IMR-90 (cell line): ENCODE measurements around the gene EFEMP2. TPM values are rescaled to one million over a fixed set of nuclear protein-coding genes. Genes with fewer than 3 reads are reported as not detected.

Source experiments
- ATAC-seq: fragments of 200-7000 bp; cut with Tn5 transposase; 2 replicates; pipeline ENCODE4 v1.9.1; 2020; ENCODE audit warnings: low read depth, mild to moderate bottlenecking, moderate library complexity
- BruUV-seq: library from RNA; stranded (reverse); fragments of 400-500 nt; replicated peaks from 2 replicates; lab custom pipeline; 2021; lab: Mats Ljungman, UMichigan
- CTCF ChIA-PET: fragments of 300-600 bp; formaldehyde crosslinking; extraction: SDS; loops from one replicate; lab custom pipeline; 2021; ENCODE audit warnings: antibody characterized with exemption; lab: Yijun Ruan, JAX
- POLR2A ChIA-PET: fragments of 300-600 bp; sonication (Branson Sonifier 250); formaldehyde crosslinking; loops from one replicate; lab custom pipeline; 2022; ENCODE audit warnings: antibody characterized with exemption; ENCODE audit not compliant: unreplicated experiment; lab: Charles Lee
- DNase-seq: peaks from one replicate; pipeline ENCODE4 v3.0.0; 2013
- H2AFZ ChIP-seq: replicated peaks from 2 replicates; pipeline ENCODE3; 2013; ENCODE audit warnings: low read length, mild to moderate bottlenecking; ENCODE audit not compliant: poor library complexity
- H2AK5ac ChIP-seq: 2 replicates; pipeline ENCODE4 v1.6.1; 2013; ENCODE audit warnings: low read depth, low read length, inconsistent platforms
- H2AK9ac ChIP-seq: replicated peaks from 2 replicates; pipeline ENCODE3; 2013; ENCODE audit warnings: mild to moderate bottlenecking, low read depth, low read length, moderate library complexity; ENCODE audit not compliant: poor library complexity
- H2BK120ac ChIP-seq: 2 replicates; pipeline ENCODE4 v1.6.1; 2013; ENCODE audit warnings: low read depth, low read length, inconsistent platforms
- H2BK15ac ChIP-seq: 3 replicates; pipeline ENCODE4 v1.6.1; 2013; ENCODE audit warnings: low read depth, low read length, inconsistent platforms
- H2BK20ac ChIP-seq: 2 replicates; pipeline ENCODE4 v1.6.1; 2013; ENCODE audit warnings: low read depth, mild to moderate bottlenecking, inconsistent platforms, low read length, moderate library complexity
- H2BK5ac ChIP-seq: 2 replicates; pipeline ENCODE4 v1.6.1; 2013; ENCODE audit warnings: mild to moderate bottlenecking, low read depth, low read length, inconsistent platforms; ENCODE audit not compliant: poor library complexity, severe bottlenecking
- H3K14ac ChIP-seq: replicated peaks from 2 replicates; pipeline ENCODE4 v1.6.1; 2013; ENCODE audit warnings: low read depth, low read length, inconsistent platforms
- H3K18ac ChIP-seq: 2 replicates; pipeline ENCODE4 v1.6.1; 2013; ENCODE audit warnings: low read depth, low read length, control low read depth
- H3K23ac ChIP-seq: 2 replicates; pipeline ENCODE4 v1.6.1; 2013; ENCODE audit warnings: low read depth, low read length, inconsistent platforms
- H3K27ac ChIP-seq: 2 replicates; pipeline ENCODE4 v1.5.1; 2013; ENCODE audit warnings: mild to moderate bottlenecking, control low read depth, low read length; ENCODE audit not compliant: insufficient read depth
- H3K27me3 ChIP-seq: 2 replicates; pipeline ENCODE4 v1.6.1; 2013; ENCODE audit warnings: low read length; ENCODE audit not compliant: control insufficient read depth, insufficient read depth
- H3K36me3 ChIP-seq: 2 replicates; pipeline ENCODE4 v1.6.1; 2013; ENCODE audit warnings: low read length, mixed read lengths; ENCODE audit not compliant: control insufficient read depth, insufficient read depth
- H3K4ac ChIP-seq: 2 replicates; pipeline ENCODE4 v1.6.1; 2013; ENCODE audit warnings: low read depth, low read length, inconsistent platforms
- H3K4me1 ChIP-seq: 2 replicates; pipeline ENCODE4 v1.6.1; 2013; ENCODE audit warnings: low read length, mixed read lengths; ENCODE audit not compliant: control insufficient read depth, insufficient read depth
- H3K4me2 ChIP-seq: 2 replicates; pipeline ENCODE4 v1.6.1; 2013; ENCODE audit warnings: low read depth, mild to moderate bottlenecking, control low read depth, low read length, moderate library complexity
- H3K4me3 ChIP-seq: 2 replicates; pipeline ENCODE4 v1.5.1; 2013; ENCODE audit warnings: low read depth, mild to moderate bottlenecking, control low read depth, low read length, moderate library complexity; ENCODE audit not compliant: insufficient read depth
- H3K56ac ChIP-seq: 2 replicates; pipeline ENCODE4 v1.6.1; 2013; ENCODE audit warnings: low read length, inconsistent platforms; ENCODE audit not compliant: insufficient read depth; ENCODE audit errors: extremely low read depth
- H3K79me1 ChIP-seq, 2 experiments: 2 replicates each; pipeline ENCODE4 v1.6.1; 2013; ENCODE audit warnings: low read length in 2 of 2, inconsistent platforms in 1 of 2, low read depth in 1 of 2
- H3K9ac ChIP-seq: 2 replicates; pipeline ENCODE4 v1.6.1; 2013; ENCODE audit warnings: low read depth, low read length, control low read depth
- H3K9me1 ChIP-seq: 2 replicates; pipeline ENCODE4 v1.6.1; 2013; ENCODE audit warnings: low read length, inconsistent platforms; ENCODE audit not compliant: insufficient read depth
- H3K9me3 ChIP-seq: 2 replicates; pipeline ENCODE4 v1.6.1; 2013; ENCODE audit warnings: low read length; ENCODE audit not compliant: control insufficient read depth, insufficient read depth
- H4K20me1 ChIP-seq: 2 replicates; pipeline ENCODE4 v1.6.1; 2013; ENCODE audit warnings: low read length, inconsistent platforms; ENCODE audit not compliant: insufficient read depth
- H4K5ac ChIP-seq: 2 replicates; pipeline ENCODE4 v1.6.1; 2013; ENCODE audit warnings: mild to moderate bottlenecking, low read depth, low read length, control low read depth
- H4K8ac ChIP-seq, 2 experiments: 2 replicates each; pipeline ENCODE4 v1.6.1; 2013; ENCODE audit warnings: low read depth in 2 of 2, low read length in 2 of 2, control low read depth in 1 of 2, inconsistent platforms in 1 of 2
- H4K91ac ChIP-seq: 2 replicates; pipeline ENCODE4 v1.6.1; 2013; ENCODE audit warnings: low read depth, low read length, inconsistent platforms; ENCODE audit not compliant: insufficient read depth
- BHLHE40 ChIP-seq: fragments of 150-350 bp; IDR thresholded peaks from 2 replicates; pipeline ENCODE4 v1.6.1; 2016; ENCODE audit warnings: mild to moderate bottlenecking, low read depth, low read length
- CHD1 ChIP-seq: IDR thresholded peaks from 2 replicates; pipeline ENCODE4 v1.6.1; 2012; ENCODE audit warnings: low read depth, low read length, improper control_type of control experiment
- FOS ChIP-seq: fragments of 150-350 bp; IDR thresholded peaks from 2 replicates; pipeline ENCODE4 v1.6.1; 2016; ENCODE audit warnings: low read depth, low read length
- MAFK ChIP-seq: IDR thresholded peaks from 2 replicates; pipeline ENCODE4 v1.6.1; 2012; ENCODE audit warnings: low read depth, low read length, improper control_type of control experiment
- MAZ ChIP-seq: IDR thresholded peaks from 2 replicates; pipeline ENCODE4 v1.6.1; 2012; ENCODE audit warnings: low read depth, mild to moderate bottlenecking, low read length, improper control_type of control experiment, moderate library complexity, borderline replicate concordance
- MXI1 ChIP-seq: IDR thresholded peaks from 2 replicates; pipeline ENCODE4 v1.6.1; 2012; ENCODE audit warnings: low read depth, mild to moderate bottlenecking, low read length, moderate library complexity, borderline replicate concordance
- NFE2L2 ChIP-seq: fragments of 150-350 bp; IDR thresholded peaks from 2 replicates; pipeline ENCODE4 v1.6.1; 2016; ENCODE audit warnings: low read depth, mild to moderate bottlenecking, low read length
- POLR2A ChIP-seq: IDR thresholded peaks from 2 replicates; pipeline ENCODE4 v1.6.1; 2012; ENCODE audit warnings: mild to moderate bottlenecking, low read depth, low read length
- RAD21 ChIP-seq: IDR thresholded peaks from 2 replicates; pipeline ENCODE4 v1.6.1; 2012; ENCODE audit warnings: low read length, improper control_type of control experiment
- RCOR1 ChIP-seq: IDR thresholded peaks from 2 replicates; pipeline ENCODE4 v1.6.1; 2012; ENCODE audit warnings: mild to moderate bottlenecking, low read length, improper control_type of control experiment; ENCODE audit not compliant: insufficient replicate concordance
- RFX5 ChIP-seq: IDR thresholded peaks from 2 replicates; pipeline ENCODE4 v1.8.0; 2012; ENCODE audit warnings: low read depth, mild to moderate bottlenecking, low read length, moderate library complexity
- SMC3 ChIP-seq: fragments of 150-350 bp; IDR thresholded peaks from 2 replicates; pipeline ENCODE4 v1.6.1; 2016; ENCODE audit warnings: low read depth, mild to moderate bottlenecking, antibody characterized with exemption, low read length, moderate library complexity
- WGBS, 2 experiments: methylation state at CpG; one replicate each; pipeline versions ENCODE4 v1.1.5 to v1.1.7; 2013; ENCODE audit warnings: missing lambda C conversion rate in 2 of 2; ENCODE audit not compliant: insufficient read length in 1 of 2; ENCODE audit errors: extremely low coverage in 2 of 2; 5-methylcytosine and 5-hydroxymethylcytosine counted together
- dilution Hi-C: fragments of 300-500 bp; cut with HindIII; formaldehyde crosslinking; loops from one replicate; pipeline ENCODE4 v1.14.3; 2018; ENCODE audit warnings: low sequenced_read_pairs; ENCODE audit not compliant: unreplicated experiment
- in situ Hi-C: fragments of 300-500 bp; cut with MboI; formaldehyde crosslinking; loops from 3 replicates; pipeline ENCODE4 v1.14.3; 2019; ENCODE audit warnings: low sequenced_read_pairs, inconsistent platforms, mixed read lengths
- intact Hi-C: fragments of 100-400 bp; cut with micrococcal nuclease; formaldehyde crosslinking; loops from 2 replicates; pipeline ENCODE4 v1.10.0; 2022
- polyA plus RNA-seq, 3 experiments: library from polyadenylated mRNA; depleted of rRNA; stranded (reverse); fragments of >200 nt; gene quantifications; 2 replicates each; pipeline ENCODE4 v1.2.3, GENCODE V29; 2012; ENCODE audit warnings: low replicate concordance in 1 of 3
- total RNA-seq: library from RNA; depleted of rRNA; stranded (reverse); fragments of >200 nt; gene quantifications from 2 replicates; pipeline ENCODE4 v1.2.3, GENCODE V29; 2012
- TF ChIP-seq, protein P1 (sequence below): conservative IDR thresholded peaks from 2 replicates; pipeline ENCODE4 v1.5.1; 2012; ENCODE audit warnings: mild to moderate bottlenecking, low read depth, low read length, improper control_type of control experiment
- TF ChIP-seq, protein P2 (sequence below): fragments of 150-350 bp; IDR thresholded peaks from 2 replicates; pipeline ENCODE4 v1.6.1; 2016; ENCODE audit warnings: low read depth, mild to moderate bottlenecking, low read length, moderate library complexity, borderline replicate concordance
- TF ChIP-seq, protein P3 (sequence below): fragments of 150-350 bp; IDR thresholded peaks from 2 replicates; pipeline ENCODE4 v1.6.1; 2017; ENCODE audit warnings: mild to moderate bottlenecking, antibody characterized with exemption, low read length, low read depth

Gene EFEMP2
- total and polyA plus RNA-seq, 2 of the 4 experiments (the other 2 are of a cell fraction): 62.7 to 431 TPM

DNA sequence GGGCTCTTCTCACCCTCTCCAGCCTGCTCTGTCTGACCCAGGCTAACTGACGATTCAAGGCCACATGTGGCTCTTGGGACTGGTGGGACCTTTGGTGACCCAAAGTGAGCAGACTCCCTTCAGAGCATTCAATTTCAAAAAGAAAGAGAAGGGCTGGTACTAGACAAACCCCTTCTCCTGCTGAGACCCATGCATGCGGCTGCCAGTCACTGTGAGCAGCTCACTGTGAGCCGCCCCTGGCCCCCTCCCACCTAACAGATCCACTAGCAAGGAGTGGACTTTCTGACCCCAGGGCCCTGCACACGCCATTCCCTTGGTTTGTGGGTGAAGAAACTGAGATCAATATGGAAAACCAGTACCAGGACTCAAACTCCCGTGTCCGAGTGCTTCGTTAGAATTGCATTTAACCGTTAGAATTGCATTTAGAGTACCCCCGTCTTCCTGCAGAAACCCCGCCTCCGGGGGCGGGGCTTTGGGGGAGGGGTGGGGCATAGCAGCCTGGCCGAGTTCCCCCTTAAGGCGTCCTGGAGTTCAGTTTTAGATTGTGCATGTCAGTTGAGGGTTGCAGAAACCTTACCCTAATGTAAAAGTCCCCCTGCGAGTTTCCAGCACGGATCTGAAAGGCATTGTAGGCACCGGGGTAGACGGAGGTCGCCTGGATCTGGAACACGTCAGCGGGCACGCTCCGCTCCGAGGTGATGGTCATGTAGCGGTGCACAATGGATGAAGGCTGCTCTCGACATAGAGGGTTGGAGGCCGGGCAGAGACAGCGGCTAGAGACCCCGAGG lies 5.1 kb downstream of the EFEMP2 start:
- BruUV-seq: no TSS peak
- H3K4me2 ChIP-seq: no peak overlapping the region
- no peak overlapping the region for H4K91ac ChIP-seq
- 0 out of 2 replicates have a peak, but pooled peaks cover 5% of the 10 kb centered on the region for H3K9me1 ChIP-seq
- H2BK120ac ChIP-seq: no peak overlapping the region
- H3K23ac ChIP-seq: no peak overlapping the region
- H3K4me3 ChIP-seq: no peak overlapping the region
- CTCF ChIA-PET: interaction anchor here (1.3 kb wide), 1 partner anchor 21 kb away, joined by 3 read pairs; the partner anchor contains the start of gene FIBP
- no peak overlapping the region for H3K18ac ChIP-seq
- no peak overlapping the region for H2BK5ac ChIP-seq
- in situ Hi-C loops: no loop called here
- WGBS, 2 experiments: 71% methylated on average over 13 of the region's 29 CpGs; no CpG with 5 or more reads in 1 of the 2 experiments
- H3K4me1 ChIP-seq: peaks cover 14% of the 10 kb centered on the region; the same call in 1 of the 2 replicates
- no peaks in the 10 kb centered on the region for H3K9me3 ChIP-seq
- no peak overlapping the region for H2AK5ac ChIP-seq
- intact Hi-C loops: no loop called here
- H3K9ac ChIP-seq: no peak overlapping the region
- no peak for ATAC-seq
- no peak overlapping the region for H4K8ac ChIP-seq
- DNase-seq: no peak
- H2AK9ac ChIP-seq: no peak overlapping the region
- dilution Hi-C loops: no loop called here
- no peak overlapping the region for H2BK15ac ChIP-seq
- no peak overlapping the region for H3K27ac ChIP-seq
- peaks cover 84% of the 10 kb centered on the region for H3K36me3 ChIP-seq
- POLR2A ChIA-PET: no interaction called here
- peaks cover 18 to 86% of the 10 kb centered on the region in 2 experiments for H3K79me1 ChIP-seq
- no peak overlapping the region for H2AFZ ChIP-seq
- H3K56ac ChIP-seq: no peak overlapping the region
- H4K5ac ChIP-seq: no peak overlapping the region
- no peaks in the 10 kb centered on the region for H3K27me3 ChIP-seq
- H3K4ac ChIP-seq: no peak overlapping the region
- H4K20me1 ChIP-seq: peaks cover 51% of the 10 kb centered on the region
- H2BK20ac ChIP-seq: no peak overlapping the region
- no peak overlapping the region for H3K14ac ChIP-seq
- TF ChIP-seq MAZ (no peak), RAD21 (no peak), CHD1 (no peak), RCOR1 (no peak), NFE2L2 (no peak), BHLHE40 (no peak), MAFK (no peak), MXI1 (no peak), SMC3 (no peak), FOS (no peak), RFX5 (no peak), POLR2A (no peak)
- TF ChIP-seq, protein P1, sequence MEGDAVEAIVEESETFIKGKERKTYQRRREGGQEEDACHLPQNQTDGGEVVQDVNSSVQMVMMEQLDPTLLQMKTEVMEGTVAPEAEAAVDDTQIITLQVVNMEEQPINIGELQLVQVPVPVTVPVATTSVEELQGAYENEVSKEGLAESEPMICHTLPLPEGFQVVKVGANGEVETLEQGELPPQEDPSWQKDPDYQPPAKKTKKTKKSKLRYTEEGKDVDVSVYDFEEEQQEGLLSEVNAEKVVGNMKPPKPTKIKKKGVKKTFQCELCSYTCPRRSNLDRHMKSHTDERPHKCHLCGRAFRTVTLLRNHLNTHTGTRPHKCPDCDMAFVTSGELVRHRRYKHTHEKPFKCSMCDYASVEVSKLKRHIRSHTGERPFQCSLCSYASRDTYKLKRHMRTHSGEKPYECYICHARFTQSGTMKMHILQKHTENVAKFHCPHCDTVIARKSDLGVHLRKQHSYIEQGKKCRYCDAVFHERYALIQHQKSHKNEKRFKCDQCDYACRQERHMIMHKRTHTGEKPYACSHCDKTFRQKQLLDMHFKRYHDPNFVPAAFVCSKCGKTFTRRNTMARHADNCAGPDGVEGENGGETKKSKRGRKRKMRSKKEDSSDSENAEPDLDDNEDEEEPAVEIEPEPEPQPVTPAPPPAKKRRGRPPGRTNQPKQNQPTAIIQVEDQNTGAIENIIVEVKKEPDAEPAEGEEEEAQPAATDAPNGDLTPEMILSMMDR: no peak
- TF ChIP-seq, protein P2, sequence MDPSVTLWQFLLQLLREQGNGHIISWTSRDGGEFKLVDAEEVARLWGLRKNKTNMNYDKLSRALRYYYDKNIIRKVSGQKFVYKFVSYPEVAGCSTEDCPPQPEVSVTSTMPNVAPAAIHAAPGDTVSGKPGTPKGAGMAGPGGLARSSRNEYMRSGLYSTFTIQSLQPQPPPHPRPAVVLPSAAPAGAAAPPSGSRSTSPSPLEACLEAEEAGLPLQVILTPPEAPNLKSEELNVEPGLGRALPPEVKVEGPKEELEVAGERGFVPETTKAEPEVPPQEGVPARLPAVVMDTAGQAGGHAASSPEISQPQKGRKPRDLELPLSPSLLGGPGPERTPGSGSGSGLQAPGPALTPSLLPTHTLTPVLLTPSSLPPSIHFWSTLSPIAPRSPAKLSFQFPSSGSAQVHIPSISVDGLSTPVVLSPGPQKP: no peak
- TF ChIP-seq, protein P3, sequence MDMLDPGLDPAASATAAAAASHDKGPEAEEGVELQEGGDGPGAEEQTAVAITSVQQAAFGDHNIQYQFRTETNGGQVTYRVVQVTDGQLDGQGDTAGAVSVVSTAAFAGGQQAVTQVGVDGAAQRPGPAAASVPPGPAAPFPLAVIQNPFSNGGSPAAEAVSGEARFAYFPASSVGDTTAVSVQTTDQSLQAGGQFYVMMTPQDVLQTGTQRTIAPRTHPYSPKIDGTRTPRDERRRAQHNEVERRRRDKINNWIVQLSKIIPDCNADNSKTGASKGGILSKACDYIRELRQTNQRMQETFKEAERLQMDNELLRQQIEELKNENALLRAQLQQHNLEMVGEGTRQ: no peak
